Fibroblast of mammary gland (primary cell): ENCODE results near the gene NPC1L1.
A peak's percentile ranks its signal among the peaks of the same experiment; 100 is the strongest.

ENCODE experiments used
- DNase-seq: peaks from one replicate; pipeline ENCODE4 v3.0.0-alpha.2; 2010; ENCODE audit warnings: low read depth
- H3K4me3 ChIP-seq: 2 replicates; pipeline ENCODE4 v1.5.1; 2011; ENCODE audit warnings: low read depth, mild to moderate bottlenecking, low read length, moderate library complexity; ENCODE audit not compliant: control insufficient read depth
- CTCF ChIP-seq: conservative IDR thresholded peaks from 2 replicates; pipeline ENCODE4 v1.5.1; 2011; ENCODE audit warnings: low read depth, low read length, inconsistent platforms; ENCODE audit not compliant: control insufficient read depth, insufficient read depth

NPC1L1 gene

GRCh38 chr7:44534501-44534900, 6.6 kb downstream of the NPC1L1 start:
- DNase-seq: peak; percentile 25
- no peak overlapping the region for H3K4me3 ChIP-seq
- peak; percentile 70 for TF ChIP-seq CTCF

GRCh38 chr7:44534087-44534486, 7.0 kb downstream of the NPC1L1 start:
- TF ChIP-seq CTCF: no peak
- peak; percentile 5 for DNase-seq
- no peak overlapping the region for H3K4me3 ChIP-seq

- TF ChIP-seq CTCF: no peak
Observed at GRCh38 chr7:44533301-44534055, 7.7 kb downstream of the NPC1L1 start.

GRCh38 chr7:44531421-44532380, 9.4 kb downstream of the NPC1L1 start:
- H3K4me3 ChIP-seq: no peak overlapping the region
- no peak for TF ChIP-seq CTCF
- no peak for DNase-seq

More at GRCh38 chr7:44533301-44534055, 7.7 kb downstream of the NPC1L1 start:
- peak; percentile 25 for DNase-seq
- no peak overlapping the region for H3K4me3 ChIP-seq

- no peak for DNase-seq
- no peak for TF ChIP-seq CTCF
Observed at GRCh38 chr7:44530990-44531389, 10.1 kb downstream of the NPC1L1 start.

GRCh38 chr7:44524811-44525388, 16.2 kb downstream of the NPC1L1 start:
- TF ChIP-seq CTCF: no peak
- no peak overlapping the region for H3K4me3 ChIP-seq
- DNase-seq: no peak

More at GRCh38 chr7:44530990-44531389, 10.1 kb downstream of the NPC1L1 start:
- no peak overlapping the region for H3K4me3 ChIP-seq
